Smooth muscle cell (in vitro differentiated cells): ENCODE data around the gene ADGRB3. TPM values are rescaled to one million over a fixed set of nuclear protein-coding genes. Genes with fewer than 3 reads are reported as not detected.

Experiments
- DNase-seq: peaks from one replicate; lab custom pipeline; 2025; ENCODE audit not compliant: unreplicated experiment; lab: John Stamatoyannopoulos, UW
- H2AFZ ChIP-seq: fragments of 200-600 bp; sonication (generic); 2 replicates; pipeline ENCODE4 v1.6.0; 2016; ENCODE audit warnings: antibody characterized with exemption, low read depth, mild to moderate bottlenecking
- H3F3A ChIP-seq: fragments of 200-600 bp; sonication (generic); 2 replicates; pipeline ENCODE4 v1.6.0; 2017; ENCODE audit warnings: antibody characterized with exemption, low read depth
- H3K27ac ChIP-seq: fragments of 200-600 bp; sonication (generic); 2 replicates; pipeline ENCODE4 v1.5.1; 2016; ENCODE audit warnings: low read depth, mild to moderate bottlenecking
- H3K27me3 ChIP-seq: fragments of 200-600 bp; sonication (generic); 2 replicates; pipeline ENCODE4 v1.6.1; 2016; ENCODE audit warnings: low read depth, mild to moderate bottlenecking
- H3K36me3 ChIP-seq: fragments of 200-600 bp; sonication (generic); 2 replicates; pipeline ENCODE4 v1.5.1; 2016; ENCODE audit warnings: low read depth
- H3K4me1 ChIP-seq: fragments of 200-600 bp; sonication (generic); 2 replicates; pipeline ENCODE4 v1.5.1; 2016; ENCODE audit warnings: low read depth
- H3K4me2 ChIP-seq: fragments of 200-600 bp; sonication (generic); 2 replicates; pipeline ENCODE4 v1.6.0; 2016; ENCODE audit warnings: mild to moderate bottlenecking
- H3K4me3 ChIP-seq: fragments of 200-600 bp; sonication (generic); 2 replicates; pipeline ENCODE4 v1.5.1; 2016; ENCODE audit warnings: mild to moderate bottlenecking
- H3K79me2 ChIP-seq: fragments of 200-600 bp; sonication (generic); 2 replicates; pipeline ENCODE4 v1.6.0; 2016; ENCODE audit warnings: low read depth, mild to moderate bottlenecking
- H3K9ac ChIP-seq: fragments of 200-600 bp; sonication (generic); 2 replicates; pipeline ENCODE4 v1.6.0; 2016; ENCODE audit warnings: low read depth
- H3K9me3 ChIP-seq: fragments of 200-600 bp; sonication (generic); replicated peaks from 2 replicates; pipeline ENCODE4 v1.5.1; 2016; ENCODE audit warnings: low read depth
- H4K20me1 ChIP-seq: fragments of 200-600 bp; sonication (generic); 2 replicates; pipeline ENCODE4 v1.6.0; 2016; ENCODE audit warnings: low read depth
- WGBS: methylation state at CpG from one replicate; pipeline ENCODE4 v1.1.7; 2016; ENCODE audit warnings: low lambda C conversion rate; 5-methylcytosine and 5-hydroxymethylcytosine counted together
- polyA plus RNA-seq: library from polyadenylated mRNA; unstranded; fragments of >200 nt; fragmentation: Nextera tagmentation; extraction: Ambion mirVana; gene quantifications from 2 replicates; pipeline ENCODE4 v1.2.1, GENCODE V29; 2016
- total RNA-seq: library from RNA; depleted of rRNA; stranded (reverse); fragments of >200 nt; gene quantifications from 2 replicates; pipeline ENCODE4 v1.2.3, GENCODE V29; 2014
- TF ChIP-seq, protein P1 (sequence below): fragments of 200-600 bp; sonication (generic); IDR thresholded peaks from 2 replicates; pipeline ENCODE4 v1.5.1; 2017; ENCODE audit warnings: borderline replicate concordance, mild to moderate bottlenecking, antibody characterized with exemption; ENCODE audit not compliant: insufficient read depth, poor library complexity, severe bottlenecking

ADGRB3 gene
- total and polyA plus RNA-seq, 2 experiments from 2014 or later, result 0.34 to 0.63 TPM

DNA sequence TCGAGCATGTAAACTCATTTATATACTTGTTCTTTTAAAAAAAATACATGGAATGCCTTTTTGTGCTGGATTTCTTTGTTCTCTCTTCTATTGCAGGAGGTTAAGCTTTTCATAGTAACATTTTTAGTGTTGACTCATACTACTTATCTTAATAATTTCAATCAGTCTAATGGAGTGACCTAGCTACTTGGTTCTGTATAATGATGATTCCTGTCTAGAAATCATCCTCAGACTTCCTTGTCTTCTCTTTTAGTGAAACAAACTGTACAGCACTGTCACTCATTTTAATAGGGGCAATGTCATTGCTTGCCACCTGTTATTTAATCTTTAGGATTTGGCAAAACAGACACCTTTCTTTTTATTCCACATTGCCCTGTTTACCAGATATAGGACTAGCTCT, 62.3 kb downstream of the ADGRB3 start:
- no peak overlapping the region for H3K4me2 ChIP-seq
- TF ChIP-seq, protein P1, sequence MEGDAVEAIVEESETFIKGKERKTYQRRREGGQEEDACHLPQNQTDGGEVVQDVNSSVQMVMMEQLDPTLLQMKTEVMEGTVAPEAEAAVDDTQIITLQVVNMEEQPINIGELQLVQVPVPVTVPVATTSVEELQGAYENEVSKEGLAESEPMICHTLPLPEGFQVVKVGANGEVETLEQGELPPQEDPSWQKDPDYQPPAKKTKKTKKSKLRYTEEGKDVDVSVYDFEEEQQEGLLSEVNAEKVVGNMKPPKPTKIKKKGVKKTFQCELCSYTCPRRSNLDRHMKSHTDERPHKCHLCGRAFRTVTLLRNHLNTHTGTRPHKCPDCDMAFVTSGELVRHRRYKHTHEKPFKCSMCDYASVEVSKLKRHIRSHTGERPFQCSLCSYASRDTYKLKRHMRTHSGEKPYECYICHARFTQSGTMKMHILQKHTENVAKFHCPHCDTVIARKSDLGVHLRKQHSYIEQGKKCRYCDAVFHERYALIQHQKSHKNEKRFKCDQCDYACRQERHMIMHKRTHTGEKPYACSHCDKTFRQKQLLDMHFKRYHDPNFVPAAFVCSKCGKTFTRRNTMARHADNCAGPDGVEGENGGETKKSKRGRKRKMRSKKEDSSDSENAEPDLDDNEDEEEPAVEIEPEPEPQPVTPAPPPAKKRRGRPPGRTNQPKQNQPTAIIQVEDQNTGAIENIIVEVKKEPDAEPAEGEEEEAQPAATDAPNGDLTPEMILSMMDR, result no peak
- no peak overlapping the region for H3K4me3 ChIP-seq
- DNase-seq, result no peak
- H2AFZ ChIP-seq, result no peak overlapping the region
- H3K9me3 ChIP-seq, result no peaks in the 10 kb centered on the region
- WGBS, result 94% methylated on average over 1 of the region's 1 CpG
- H4K20me1 ChIP-seq, result no peaks in the 10 kb centered on the region
- no peak overlapping the region for H3K9ac ChIP-seq
- no peaks in the 10 kb centered on the region for H3F3A ChIP-seq
- no peaks in the 10 kb centered on the region for H3K27me3 ChIP-seq
- no peak overlapping the region for H3K27ac ChIP-seq
- H3K4me1 ChIP-seq, result no peaks in the 10 kb centered on the region
- H3K36me3 ChIP-seq, result no peaks in the 10 kb centered on the region
- H3K79me2 ChIP-seq, result no peaks in the 10 kb centered on the region

DNA sequence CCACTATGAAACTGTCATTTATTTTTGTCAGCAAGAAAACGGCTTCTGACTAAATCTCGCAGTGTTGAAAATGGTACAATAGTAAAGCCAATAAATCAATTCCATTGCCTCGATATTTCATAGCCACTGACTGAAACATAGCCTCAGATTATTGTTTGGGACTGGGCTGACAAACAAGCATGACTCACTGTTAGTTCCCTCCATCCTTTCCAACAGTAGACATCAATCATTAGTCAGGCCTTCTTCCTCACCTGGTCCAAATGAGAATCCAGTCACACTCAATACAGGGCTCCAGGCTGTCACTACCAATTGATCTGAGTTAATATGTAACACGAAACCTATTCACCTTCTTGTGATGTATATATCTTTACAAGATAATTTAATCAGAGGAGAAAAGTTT, 66.1 kb downstream of the ADGRB3 start:
- WGBS, result 86% methylated on average over 4 of the region's 4 CpGs
- H3K36me3 ChIP-seq, result no peaks in the 10 kb centered on the region
- no peak overlapping the region for H3K27ac ChIP-seq
- H4K20me1 ChIP-seq, result no peaks in the 10 kb centered on the region
- TF ChIP-seq, protein P1, result no peak
- H3K9ac ChIP-seq, result no peak overlapping the region
- H3K79me2 ChIP-seq, result no peaks in the 10 kb centered on the region
- no peaks in the 10 kb centered on the region for H3K9me3 ChIP-seq
- H2AFZ ChIP-seq, result no peak overlapping the region
- no peaks in the 10 kb centered on the region for H3F3A ChIP-seq
- no peak overlapping the region for H3K4me2 ChIP-seq
- no peak overlapping the region for H3K4me3 ChIP-seq
- H3K27me3 ChIP-seq, result no peaks in the 10 kb centered on the region
- no peak for DNase-seq
- no peaks in the 10 kb centered on the region for H3K4me1 ChIP-seq

DNA sequence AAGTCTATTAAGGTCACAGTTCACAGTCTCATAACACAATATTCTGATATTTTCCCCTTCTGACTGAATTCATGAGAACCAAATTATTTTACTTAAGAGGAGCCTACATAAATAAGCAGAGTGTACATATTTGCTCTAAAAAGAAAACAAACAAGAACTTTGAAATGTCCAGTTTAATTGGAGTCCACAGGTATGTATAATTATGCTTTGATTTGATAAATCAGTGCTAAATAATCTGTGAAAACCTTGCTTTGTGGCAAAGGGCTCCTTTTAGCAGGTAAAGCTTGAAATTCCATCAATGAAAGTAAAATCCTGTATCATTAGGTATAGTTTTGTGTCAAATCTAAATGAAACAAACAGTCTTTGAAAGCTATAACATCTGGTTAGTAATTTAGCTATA, 69.4 kb downstream of the ADGRB3 start:
- no peak for DNase-seq
- no peak overlapping the region for H3K4me3 ChIP-seq

DNA sequence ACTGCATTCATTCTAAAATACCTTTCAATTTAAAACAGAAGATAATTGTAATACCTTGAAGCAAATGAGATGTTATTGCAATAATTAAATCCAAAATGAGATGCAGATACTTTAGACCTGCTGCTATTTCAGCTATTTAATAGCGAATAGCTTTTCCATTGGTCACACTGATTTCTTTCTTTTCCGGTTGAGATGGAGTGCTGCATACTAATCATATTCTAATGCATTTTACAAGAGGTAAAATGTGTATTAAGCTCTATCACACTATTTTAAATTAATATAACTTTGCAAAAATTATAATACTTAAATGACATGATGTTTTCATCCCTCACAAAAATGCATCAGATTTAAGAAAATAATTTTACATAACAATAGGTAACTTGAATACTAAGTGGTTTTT, 74.0 kb downstream of the ADGRB3 start:
- DNase-seq, result no peak
- no peaks in the 10 kb centered on the region for H3K36me3 ChIP-seq
- no peaks in the 10 kb centered on the region for H3K79me2 ChIP-seq
- H3K9ac ChIP-seq, result no peak overlapping the region
- no peak overlapping the region for H3K4me2 ChIP-seq
- no peaks in the 10 kb centered on the region for H3K4me1 ChIP-seq
- H3K27ac ChIP-seq, result no peak overlapping the region
- no peaks in the 10 kb centered on the region for H4K20me1 ChIP-seq
- no peaks in the 10 kb centered on the region for H3F3A ChIP-seq
- no peak overlapping the region for H3K4me3 ChIP-seq
- TF ChIP-seq, protein P1, result no peak
- H2AFZ ChIP-seq, result no peak overlapping the region
- 94% methylated on average over 2 of the region's 2 CpGs for WGBS
- H3K27me3 ChIP-seq, result no peaks in the 10 kb centered on the region
- H3K9me3 ChIP-seq, result no peaks in the 10 kb centered on the region

More for the DNA sequence above, 69.4 kb downstream of the ADGRB3 start:
- TF ChIP-seq, protein P1, result no peak
- H3K27ac ChIP-seq, result no peak overlapping the region
- H2AFZ ChIP-seq, result no peak overlapping the region
- H3K27me3 ChIP-seq, result no peaks in the 10 kb centered on the region
- H3K9ac ChIP-seq, result no peak overlapping the region
- no peaks in the 10 kb centered on the region for H4K20me1 ChIP-seq
- H3K4me1 ChIP-seq, result no peaks in the 10 kb centered on the region
- H3K36me3 ChIP-seq, result no peaks in the 10 kb centered on the region
- H3K79me2 ChIP-seq, result no peaks in the 10 kb centered on the region
- no peaks in the 10 kb centered on the region for H3F3A ChIP-seq
- H3K9me3 ChIP-seq, result no peaks in the 10 kb centered on the region
- no peak overlapping the region for H3K4me2 ChIP-seq
